Fibroblast of lung (primary cell): ENCODE measurements around the gene AKR1A1. TPM values are rescaled to one million over a fixed set of nuclear protein-coding genes. Genes with fewer than 3 reads are reported as not detected.

Experiments
- DNase-seq, 2 donors: peaks; one replicate each; pipeline versions ENCODE4 v3.0.0 to v3.0.0-alpha.2; 2010; ENCODE audit warnings: low read depth in 2 of 2
- H2AFZ ChIP-seq: 2 replicates; pipeline ENCODE4 v1.5.1; 2012; ENCODE audit warnings: low read length, control low read depth, inconsistent platforms
- H3K27ac ChIP-seq: 2 replicates; pipeline ENCODE4 v1.5.1; 2011; ENCODE audit warnings: low read length, control low read depth; ENCODE audit not compliant: insufficient read depth
- H3K27me3 ChIP-seq: 2 replicates; pipeline ENCODE4 v1.5.1; 2011; ENCODE audit warnings: mild to moderate bottlenecking, low read length; ENCODE audit not compliant: control insufficient read depth, insufficient read depth
- H3K36me3 ChIP-seq: 2 replicates; pipeline ENCODE4 v1.5.1; 2011; ENCODE audit warnings: low read length; ENCODE audit not compliant: control insufficient read depth, insufficient read depth
- H3K4me1 ChIP-seq: 2 replicates; pipeline ENCODE4 v1.5.1; 2011; ENCODE audit warnings: low read length; ENCODE audit not compliant: control insufficient read depth, insufficient read depth; ENCODE audit errors: extremely low read depth
- H3K4me2 ChIP-seq: 2 replicates; pipeline ENCODE4 v1.5.1; 2011; ENCODE audit warnings: low read length, control low read depth; ENCODE audit not compliant: insufficient read depth; ENCODE audit errors: extremely low read depth
- H3K4me3 ChIP-seq, 4 experiments: fragments of 200-600 bp in 1 of 4; sonication (generic) in 1 of 4; replicated peaks in 1 of 4; 2 replicates each; pipeline ENCODE4 v1.5.1; 2011 to 2016; ENCODE audit warnings: low read length in 4 of 4, low read depth in 3 of 4, mild to moderate bottlenecking in 3 of 4, control low read depth in 2 of 4, inconsistent platforms in 1 of 4, mixed read lengths in 1 of 4; ENCODE audit not compliant: insufficient read depth in 1 of 4; ENCODE audit errors: control extremely low read depth in 1 of 4
- H3K79me2 ChIP-seq: 2 replicates; pipeline ENCODE4 v1.5.1; 2012; ENCODE audit warnings: mild to moderate bottlenecking, low read length, inconsistent platforms; ENCODE audit not compliant: control insufficient read depth, insufficient read depth
- H3K9ac ChIP-seq: 2 replicates; pipeline ENCODE4 v1.5.1; 2011; ENCODE audit warnings: mild to moderate bottlenecking, low read length, control low read depth; ENCODE audit not compliant: insufficient read depth
- H3K9me3 ChIP-seq: 2 replicates; pipeline ENCODE4 v1.5.1; 2012; ENCODE audit warnings: low read depth, low read length; ENCODE audit not compliant: control insufficient read depth, insufficient read depth
- H4K20me1 ChIP-seq: 2 replicates; pipeline ENCODE4 v1.5.1; 2011; ENCODE audit warnings: low read length; ENCODE audit not compliant: control insufficient read depth, insufficient read depth; ENCODE audit errors: extremely low read depth
- EZH2 ChIP-seq: IDR thresholded peaks from 2 replicates; pipeline ENCODE4 v1.5.1; 2012; ENCODE audit warnings: low read length, control low read depth, mild to moderate bottlenecking; ENCODE audit errors: missing control alignments
- polyA plus RNA-seq, 2 donors: library from polyadenylated mRNA; depleted of rRNA in 1 of 2; stranded (reverse) in 1 of 2; unstranded in 1 of 2; fragments of >200 nt; gene quantifications; 2 replicates each; pipeline ENCODE4 v1.2.1, GENCODE V29; 2011 to 2012; ENCODE audit warnings: missing spikeins in 1 of 2
- total RNA-seq: library from RNA; depleted of rRNA; stranded (reverse); fragments of >200 nt; gene quantifications from 2 replicates; pipeline ENCODE4 v1.2.1, GENCODE V29; 2014
- TF ChIP-seq, protein P1 (sequence below), 2 donors: IDR thresholded peaks in 1 of 2; conservative IDR thresholded peaks in 1 of 2; 1 replicate in 1 of 2; 2 replicates in 1 of 2; pipeline ENCODE4 v1.5.1; 2011 to 2012; ENCODE audit warnings: low read length in 2 of 2, control low read depth in 1 of 2, inconsistent platforms in 1 of 2, low read depth in 1 of 2, mild to moderate bottlenecking in 1 of 2

The AKR1A1 gene
- total and polyA plus RNA-seq, 2 donors (not counting 1 experiment from before 2014, with no cell fraction given): 110 TPM

DNA sequence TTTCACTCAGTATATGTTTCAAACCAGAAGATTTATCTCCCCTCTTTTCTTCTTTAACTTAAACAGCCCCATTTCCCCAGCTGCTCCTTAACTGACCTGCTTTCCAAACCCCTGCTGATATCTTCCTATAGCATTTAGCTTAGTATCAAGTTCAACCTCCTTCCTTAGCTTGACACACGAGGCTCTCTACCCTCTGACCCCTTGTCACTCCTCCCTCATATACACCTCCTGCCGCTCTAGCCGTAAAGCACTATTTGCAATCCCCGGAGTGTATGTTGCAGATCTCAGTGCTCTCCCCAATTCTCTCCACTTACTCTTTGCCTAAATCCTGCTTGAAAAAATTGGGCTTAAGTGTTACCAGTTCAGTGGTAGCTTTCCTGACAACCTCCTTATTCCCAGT, 13.7 kb upstream of the AKR1A1 start:
- TF ChIP-seq EZH2: no peak
- TF ChIP-seq, protein P1, sequence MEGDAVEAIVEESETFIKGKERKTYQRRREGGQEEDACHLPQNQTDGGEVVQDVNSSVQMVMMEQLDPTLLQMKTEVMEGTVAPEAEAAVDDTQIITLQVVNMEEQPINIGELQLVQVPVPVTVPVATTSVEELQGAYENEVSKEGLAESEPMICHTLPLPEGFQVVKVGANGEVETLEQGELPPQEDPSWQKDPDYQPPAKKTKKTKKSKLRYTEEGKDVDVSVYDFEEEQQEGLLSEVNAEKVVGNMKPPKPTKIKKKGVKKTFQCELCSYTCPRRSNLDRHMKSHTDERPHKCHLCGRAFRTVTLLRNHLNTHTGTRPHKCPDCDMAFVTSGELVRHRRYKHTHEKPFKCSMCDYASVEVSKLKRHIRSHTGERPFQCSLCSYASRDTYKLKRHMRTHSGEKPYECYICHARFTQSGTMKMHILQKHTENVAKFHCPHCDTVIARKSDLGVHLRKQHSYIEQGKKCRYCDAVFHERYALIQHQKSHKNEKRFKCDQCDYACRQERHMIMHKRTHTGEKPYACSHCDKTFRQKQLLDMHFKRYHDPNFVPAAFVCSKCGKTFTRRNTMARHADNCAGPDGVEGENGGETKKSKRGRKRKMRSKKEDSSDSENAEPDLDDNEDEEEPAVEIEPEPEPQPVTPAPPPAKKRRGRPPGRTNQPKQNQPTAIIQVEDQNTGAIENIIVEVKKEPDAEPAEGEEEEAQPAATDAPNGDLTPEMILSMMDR (conservative IDR thresholded peaks at IDR 0.05 in 1 of 2, IDR thresholded peaks at IDR 0.05 in 1 of 2; ENCODE audit: low read depth in 1 of 2, low read length in 2 of 2): no peak
- Histone ChIP-seq H3K4me2 (no peak overlapping the region), H3K27me3 (no peaks in the 10 kb centered on the region), H3K27ac (no peak overlapping the region), H3K79me2 (no peaks in the 10 kb centered on the region), H3K4me1 (no peaks in the 10 kb centered on the region), H2AFZ (no peak overlapping the region), H3K9me3 (no peaks in the 10 kb centered on the region), H3K9ac (no peak overlapping the region), H3K36me3 (no peaks in the 10 kb centered on the region), H4K20me1 (no peaks in the 10 kb centered on the region), H3K4me3 (no peak overlapping the region)
- DNase-seq: no peak

DNA sequence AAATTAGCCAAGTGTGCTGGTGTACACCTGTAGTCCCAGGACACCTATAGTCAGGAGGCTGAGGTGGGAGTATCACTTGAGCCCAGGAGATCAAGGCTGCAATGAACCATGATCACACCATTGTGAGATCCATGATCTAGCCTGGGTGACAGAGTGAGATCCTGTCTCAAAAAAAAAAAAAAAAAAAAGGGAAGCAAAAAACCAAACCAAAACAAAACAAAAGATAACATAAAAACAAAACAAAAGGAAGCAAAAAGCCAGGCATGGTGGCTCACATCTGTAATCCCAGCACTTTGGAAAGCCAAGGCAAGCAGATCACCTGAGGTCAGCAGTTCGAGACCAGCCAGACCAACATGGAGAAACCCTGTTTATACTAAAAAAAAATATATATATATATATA, 9.4 kb upstream of the AKR1A1 start:
- Histone ChIP-seq H3K9me3 (no peaks in the 10 kb centered on the region), H4K20me1 (no peaks in the 10 kb centered on the region), H3K4me3 (no peak overlapping the region), H3K4me1 (no peaks in the 10 kb centered on the region), H3K9ac (no peak overlapping the region), H3K4me2 (no peak overlapping the region), H3K27ac (no peak overlapping the region), H3K79me2 (no peaks in the 10 kb centered on the region), H3K27me3 (no peaks in the 10 kb centered on the region), H3K36me3 (no peaks in the 10 kb centered on the region), H2AFZ (no peak overlapping the region)
- TF ChIP-seq, protein P1 (conservative IDR thresholded peaks at IDR 0.05 in 1 of 2, IDR thresholded peaks at IDR 0.05 in 1 of 2; ENCODE audit: low read depth in 1 of 2, low read length in 2 of 2): no peak
- no peak for TF ChIP-seq EZH2
- no peak for DNase-seq

GRCh38 chr1:45542591-45542990, 8.0 kb upstream of the AKR1A1 start:
- H3K79me2 ChIP-seq: no peaks in the 10 kb centered on the region
- H3K4me1 ChIP-seq: no peaks in the 10 kb centered on the region
- no peak for TF ChIP-seq EZH2
- TF ChIP-seq, protein P1 (conservative IDR thresholded peaks at IDR 0.05 in 1 of 2, IDR thresholded peaks at IDR 0.05 in 1 of 2; ENCODE audit: low read depth in 1 of 2, low read length in 2 of 2): no peak
- no peaks in the 10 kb centered on the region for H3K27me3 ChIP-seq
- no peak overlapping the region for H3K9ac ChIP-seq
- H3K27ac ChIP-seq: no peak overlapping the region
- H3K36me3 ChIP-seq: no peaks in the 10 kb centered on the region
- H2AFZ ChIP-seq: no peak overlapping the region
- no peaks in the 10 kb centered on the region for H3K9me3 ChIP-seq
- no peak for DNase-seq
- H4K20me1 ChIP-seq: no peaks in the 10 kb centered on the region
- H3K4me3 ChIP-seq: no peak overlapping the region
- no peak overlapping the region for H3K4me2 ChIP-seq
